Peyer's patch (tissue), 4 donors: ENCODE measurements around the gene KCNK13. TPM values are rescaled to one million over a fixed set of nuclear protein-coding genes. Genes with fewer than 3 reads are reported as not detected.

Source experiments
- DNase-seq, 3 donors: peaks; one replicate each; pipeline ENCODE4 v3.0.0-alpha.2; 2017 to 2019
- H3K27ac ChIP-seq, 4 donors: fragments of 200-600 bp; sonication (generic); one replicate each; pipeline ENCODE4 v1.5.1; 2016 to 2019
- H3K27me3 ChIP-seq, 2 donors: fragments of 200-600 bp; sonication (generic); one replicate each; pipeline ENCODE4 v1.5.1; 2019
- H3K36me3 ChIP-seq, 3 donors: fragments of 200-600 bp; sonication (generic); one replicate each; pipeline ENCODE4 v1.5.1; 2016 to 2019
- H3K4me1 ChIP-seq, 4 donors: fragments of 200-600 bp; sonication (generic); one replicate each; pipeline ENCODE4 v1.5.1; 2016 to 2019
- H3K4me3 ChIP-seq, 4 donors: fragments of 200-600 bp; sonication (generic); 1 replicate in 3 of 4; 2 replicates in 1 of 4; pipeline ENCODE4 v1.5.1; 2016 to 2019; ENCODE audit warnings: mild to moderate bottlenecking in 1 of 4
- H3K9me3 ChIP-seq, 4 donors: fragments of 200-600 bp; sonication (generic); one replicate each; pipeline ENCODE4 v1.5.1; 2016 to 2019; ENCODE audit warnings: mild to moderate bottlenecking in 1 of 4
- POLR2A ChIP-seq, 2 donors: fragments of 450-650 bp; IDR thresholded peaks; one replicate each; pipeline ENCODE4 v1.5.1; 2017; ENCODE audit warnings: antibody characterized with exemption in 2 of 2, mild to moderate bottlenecking in 2 of 2, moderate library complexity in 2 of 2
- total RNA-seq, 4 donors: library from RNA; depleted of rRNA; stranded (reverse); fragments of >200 nt; gene quantifications; one replicate each; pipeline ENCODE4 v1.1.0, GENCODE V29; 2016
- TF ChIP-seq, protein P1 (sequence below), 6 experiments: fragments of 450-650 bp in 4 of 6; fragments of 200-600 bp in 2 of 6; sonication (generic) in 1 of 6; IDR thresholded peaks; one replicate each; pipeline ENCODE4 v1.5.1; 2017 to 2019; ENCODE audit warnings: antibody characterized with exemption in 6 of 6, mild to moderate bottlenecking in 3 of 6, moderate library complexity in 1 of 6

The KCNK13 gene
- total RNA-seq, 4 donors from 2014 or later: not detected

DNA sequence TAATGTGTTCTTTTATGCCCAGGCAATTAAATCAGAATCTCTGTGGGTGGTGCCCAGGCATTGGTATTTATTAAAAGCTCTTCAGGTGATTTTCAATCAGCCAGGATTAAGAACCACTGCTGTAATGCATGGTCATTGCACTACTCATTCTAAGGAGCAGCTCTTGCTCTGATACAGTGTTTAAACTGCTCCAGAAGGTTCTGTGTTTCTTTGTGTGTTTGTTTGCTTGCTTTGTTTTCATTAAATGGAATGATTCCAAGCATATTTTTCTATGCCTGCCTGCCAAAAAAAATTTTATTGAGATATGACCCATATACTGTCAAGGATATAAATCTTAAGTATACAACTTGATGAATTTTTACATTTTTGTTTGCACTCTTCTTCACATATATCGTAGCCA, 54.0 kb downstream of the KCNK13 start:
- no peak for TF ChIP-seq POLR2A (IDR thresholded peaks at IDR 0.05)

DNA sequence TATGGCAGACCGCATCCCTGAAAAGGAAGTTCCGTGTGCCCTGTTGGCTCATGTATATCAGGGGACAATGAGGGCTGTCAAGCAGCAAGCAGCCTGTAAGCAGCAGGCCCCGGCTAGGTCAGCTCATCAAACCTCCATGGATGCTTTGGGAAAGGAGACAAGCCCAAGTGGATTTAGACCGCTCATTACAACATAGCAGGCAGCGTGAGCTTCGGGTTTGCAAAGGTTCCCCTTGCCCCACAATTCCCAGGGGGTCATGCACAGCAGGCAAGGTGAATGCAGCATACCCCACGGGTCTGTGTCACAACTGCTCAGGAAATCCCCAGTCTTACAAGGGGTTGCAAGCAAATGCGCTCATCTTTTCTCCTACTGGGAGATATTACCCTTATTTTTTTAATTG, 54.6 kb downstream of the KCNK13 start:
- TF ChIP-seq, protein P1, sequence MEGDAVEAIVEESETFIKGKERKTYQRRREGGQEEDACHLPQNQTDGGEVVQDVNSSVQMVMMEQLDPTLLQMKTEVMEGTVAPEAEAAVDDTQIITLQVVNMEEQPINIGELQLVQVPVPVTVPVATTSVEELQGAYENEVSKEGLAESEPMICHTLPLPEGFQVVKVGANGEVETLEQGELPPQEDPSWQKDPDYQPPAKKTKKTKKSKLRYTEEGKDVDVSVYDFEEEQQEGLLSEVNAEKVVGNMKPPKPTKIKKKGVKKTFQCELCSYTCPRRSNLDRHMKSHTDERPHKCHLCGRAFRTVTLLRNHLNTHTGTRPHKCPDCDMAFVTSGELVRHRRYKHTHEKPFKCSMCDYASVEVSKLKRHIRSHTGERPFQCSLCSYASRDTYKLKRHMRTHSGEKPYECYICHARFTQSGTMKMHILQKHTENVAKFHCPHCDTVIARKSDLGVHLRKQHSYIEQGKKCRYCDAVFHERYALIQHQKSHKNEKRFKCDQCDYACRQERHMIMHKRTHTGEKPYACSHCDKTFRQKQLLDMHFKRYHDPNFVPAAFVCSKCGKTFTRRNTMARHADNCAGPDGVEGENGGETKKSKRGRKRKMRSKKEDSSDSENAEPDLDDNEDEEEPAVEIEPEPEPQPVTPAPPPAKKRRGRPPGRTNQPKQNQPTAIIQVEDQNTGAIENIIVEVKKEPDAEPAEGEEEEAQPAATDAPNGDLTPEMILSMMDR (IDR thresholded peaks at IDR 0.05): no peak
- no peak for TF ChIP-seq POLR2A (IDR thresholded peaks at IDR 0.05)
- H3K27ac ChIP-seq: no peak overlapping the region

More for the DNA sequence above, 54.0 kb downstream of the KCNK13 start:
- H3K4me3 ChIP-seq: no peak overlapping the region
- H3K27me3 ChIP-seq: no peaks in the 10 kb centered on the region
- no peak overlapping the region for H3K27ac ChIP-seq
- no peak for DNase-seq
- H3K9me3 ChIP-seq: no peaks in the 10 kb centered on the region
- no peaks in the 10 kb centered on the region for H3K4me1 ChIP-seq
- H3K36me3 ChIP-seq: no peaks in the 10 kb centered on the region

DNA sequence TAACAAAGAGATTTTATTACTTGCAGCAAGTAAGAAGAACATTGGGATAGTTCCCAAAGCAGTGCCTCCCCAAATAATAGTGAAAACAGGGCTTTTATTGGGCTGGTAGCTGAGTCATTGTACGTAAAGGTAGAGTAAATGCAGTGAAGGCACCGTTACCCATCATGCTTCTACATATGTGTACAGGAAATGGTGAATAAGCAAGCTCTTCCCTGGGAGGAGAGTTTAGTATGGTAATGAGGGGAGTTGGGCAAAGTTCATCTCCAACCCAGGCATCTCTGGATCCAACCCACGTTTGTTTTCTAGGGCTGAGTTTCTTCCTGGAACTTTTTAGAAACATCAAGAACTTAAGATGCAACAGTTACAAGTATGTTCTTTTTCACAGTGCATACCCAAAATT, 56.2 kb downstream of the KCNK13 start:
- H3K4me1 ChIP-seq: no peaks in the 10 kb centered on the region
- no peaks in the 10 kb centered on the region for H3K36me3 ChIP-seq
- TF ChIP-seq, protein P1 (IDR thresholded peaks at IDR 0.05): no peak
- TF ChIP-seq POLR2A (IDR thresholded peaks at IDR 0.05): no peak
- DNase-seq: no peak
- no peak overlapping the region for H3K4me3 ChIP-seq
- H3K27ac ChIP-seq: no peak overlapping the region
- H3K27me3 ChIP-seq: no peaks in the 10 kb centered on the region
- no peaks in the 10 kb centered on the region for H3K9me3 ChIP-seq

More for the DNA sequence above, 54.6 kb downstream of the KCNK13 start:
- no peak for DNase-seq
- Histone ChIP-seq H3K4me1 (no peaks in the 10 kb centered on the region), H3K36me3 (no peaks in the 10 kb centered on the region), H3K9me3 (no peaks in the 10 kb centered on the region), H3K4me3 (no peak overlapping the region), H3K27me3 (no peaks in the 10 kb centered on the region)

DNA sequence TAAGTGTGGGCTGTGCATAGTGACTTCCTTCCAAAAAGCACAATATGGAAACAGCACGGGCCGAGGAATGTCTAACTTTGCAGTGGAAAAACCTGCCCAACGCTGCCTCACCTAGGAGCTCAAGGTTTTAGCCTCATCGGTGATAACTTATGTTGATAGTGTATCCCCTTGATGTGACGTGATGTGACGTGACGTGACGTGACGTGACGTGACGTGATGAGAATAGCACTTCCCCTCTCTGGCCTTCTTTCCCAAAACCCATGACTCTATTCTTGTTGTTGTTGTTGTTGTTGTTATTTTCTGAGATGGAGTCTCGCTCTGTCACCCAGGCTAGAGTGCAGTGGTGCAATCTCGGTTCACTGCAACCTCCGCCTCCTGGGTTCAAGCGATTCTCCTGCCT, 64.5 kb downstream of the KCNK13 start:
- TF ChIP-seq, protein P1 (IDR thresholded peaks at IDR 0.05): no peak
- TF ChIP-seq POLR2A (IDR thresholded peaks at IDR 0.05): no peak
- no peaks in the 10 kb centered on the region for H3K9me3 ChIP-seq
- no peaks in the 10 kb centered on the region for H3K4me1 ChIP-seq

DNA sequence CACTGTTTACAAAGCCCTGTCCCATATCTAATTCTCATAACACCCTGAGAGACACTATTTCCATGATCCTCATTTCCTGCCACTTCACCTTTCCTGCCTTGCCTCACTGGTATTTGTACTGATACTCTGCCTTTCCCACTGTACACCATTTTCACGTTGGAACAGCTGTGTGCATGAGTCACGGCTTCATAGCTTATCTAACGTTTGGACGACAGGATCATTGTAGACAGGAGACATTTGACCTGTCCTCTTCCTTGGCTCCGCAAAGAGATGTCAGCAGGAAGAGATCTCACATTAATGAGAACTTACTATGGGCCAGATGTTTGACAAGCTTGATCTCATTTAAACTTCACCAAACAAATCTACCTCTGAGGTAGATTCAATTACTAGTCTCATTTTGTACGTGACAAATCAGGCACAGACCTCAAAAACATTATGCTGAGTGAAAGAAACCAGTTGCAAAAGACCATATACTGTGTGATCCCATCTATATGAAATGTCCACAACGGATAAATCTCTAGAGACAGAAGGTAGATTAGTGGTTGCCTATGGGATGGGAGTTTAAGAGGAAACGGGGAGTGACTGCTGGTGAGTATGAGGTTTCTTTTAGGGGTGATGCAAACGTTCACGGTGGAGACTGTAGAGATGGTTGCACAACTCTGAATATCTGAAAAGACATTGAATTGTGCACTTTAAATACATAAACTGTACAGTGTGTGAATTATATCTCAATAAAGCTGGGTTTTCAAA, 71.2 kb downstream of the KCNK13 start:
- TF ChIP-seq POLR2A (IDR thresholded peaks at IDR 0.05): no peak
- TF ChIP-seq, protein P1 (IDR thresholded peaks at IDR 0.05): no peak
- Histone ChIP-seq H3K27ac (no peak overlapping the region), H3K4me3 (no peak overlapping the region), H3K4me1 (no peaks in the 10 kb centered on the region), H3K27me3 (no peaks in the 10 kb centered on the region), H3K36me3 (no peaks in the 10 kb centered on the region), H3K9me3 (no peaks in the 10 kb centered on the region)
- DNase-seq: no peak

More for the DNA sequence above, 64.5 kb downstream of the KCNK13 start:
- DNase-seq: no peak
- H3K27me3 ChIP-seq: no peaks in the 10 kb centered on the region
- no peaks in the 10 kb centered on the region for H3K36me3 ChIP-seq
- no peak overlapping the region for H3K27ac ChIP-seq
- no peak overlapping the region for H3K4me3 ChIP-seq

DNA sequence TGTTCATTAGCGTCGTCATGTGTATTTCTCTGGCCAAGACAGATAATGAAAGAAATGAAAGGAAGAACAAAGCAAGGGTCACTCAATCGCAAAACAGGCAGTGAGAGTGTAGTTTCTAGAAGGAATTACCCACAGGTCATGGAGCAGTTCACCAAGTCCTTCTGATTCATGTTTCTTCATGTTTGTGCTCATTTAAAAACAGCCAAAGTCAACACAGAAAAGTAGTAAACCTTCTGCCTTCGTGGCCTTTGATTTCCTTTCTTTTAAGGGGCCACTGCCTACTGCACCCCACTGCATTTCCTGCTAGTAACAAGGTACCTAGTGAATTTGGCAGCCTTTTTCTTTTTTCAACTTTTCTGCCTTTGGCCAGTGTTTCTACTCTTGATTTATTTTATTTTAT, 75.1 kb downstream of the KCNK13 start:
- Histone ChIP-seq H3K27ac (no peak overlapping the region), H3K27me3 (no peaks in the 10 kb centered on the region), H3K4me1 (no peaks in the 10 kb centered on the region), H3K4me3 (no peak overlapping the region), H3K36me3 (no peaks in the 10 kb centered on the region), H3K9me3 (no peaks in the 10 kb centered on the region)
- no peak for DNase-seq
- no peak for TF ChIP-seq POLR2A (IDR thresholded peaks at IDR 0.05)
- TF ChIP-seq, protein P1 (IDR thresholded peaks at IDR 0.05): no peak
